Keratinocyte (primary cell): ENCODE measurements around the gene PTPN20. TPM values are rescaled to one million over a fixed set of nuclear protein-coding genes. Genes with fewer than 3 reads are reported as not detected.

Experiments
- DNase-seq: peaks from one replicate; pipeline ENCODE4 v3.0.0-alpha.2; 2011; ENCODE audit warnings: low read depth, missing footprints, low spot score
- FAIRE-seq: peaks from 2 replicates; lab custom pipeline; 2011; peaks lifted over from hg19 to GRCh38; lab: Jason Lieb, UNC
- H2AFZ ChIP-seq: 2 replicates; pipeline ENCODE4 v1.6.0; 2012; ENCODE audit warnings: low read length, control low read depth, inconsistent platforms; ENCODE audit not compliant: control insufficient read depth
- H3K27ac ChIP-seq: 2 replicates; pipeline ENCODE4 v1.5.1; 2011; ENCODE audit warnings: low read length; ENCODE audit not compliant: control insufficient read depth, insufficient read depth
- H3K27me3 ChIP-seq: 3 replicates; pipeline ENCODE4 v1.6.0; 2011; ENCODE audit warnings: low read length; ENCODE audit not compliant: control insufficient read depth, insufficient read depth; ENCODE audit errors: extremely low read depth
- H3K36me3 ChIP-seq, 2 experiments: 2 replicates in 1 of 2; 3 replicates in 1 of 2; pipeline ENCODE4 v1.5.1; 2011; ENCODE audit warnings: low read length in 2 of 2, mild to moderate bottlenecking in 1 of 2; ENCODE audit not compliant: control insufficient read depth in 2 of 2, insufficient read depth in 2 of 2; ENCODE audit errors: extremely low read depth in 1 of 2
- H3K4me1 ChIP-seq: 3 replicates; pipeline ENCODE4 v1.5.1; 2011; ENCODE audit warnings: low read length; ENCODE audit not compliant: control insufficient read depth, insufficient read depth; ENCODE audit errors: extremely low read depth
- H3K4me2 ChIP-seq: 3 replicates; pipeline ENCODE4 v1.6.0; 2011; ENCODE audit warnings: low read depth, low read length; ENCODE audit not compliant: control insufficient read depth, insufficient read depth; ENCODE audit errors: extremely low read depth
- H3K4me3 ChIP-seq, 3 experiments: fragments of 200-600 bp in 1 of 3; sonication (generic) in 1 of 3; 2 replicates in 2 of 3; 3 replicates in 1 of 3; pipeline ENCODE4 v1.5.1; 2011 to 2016; ENCODE audit warnings: low read length in 3 of 3, mild to moderate bottlenecking in 3 of 3, control low read depth in 2 of 3, inconsistent platforms in 1 of 3, low read depth in 1 of 3, mixed read lengths in 1 of 3, mixed run types in 1 of 3, moderate library complexity in 1 of 3; ENCODE audit not compliant: control insufficient read depth in 2 of 3, insufficient read depth in 2 of 3; ENCODE audit errors: extremely low read depth in 1 of 3
- H3K79me2 ChIP-seq: 2 replicates; pipeline ENCODE4 v1.6.0; 2012; ENCODE audit warnings: low read length; ENCODE audit not compliant: control insufficient read depth, insufficient read depth
- H3K9ac ChIP-seq: 3 replicates; pipeline ENCODE4 v1.6.0; 2011; ENCODE audit warnings: low read length; ENCODE audit not compliant: control insufficient read depth, insufficient read depth; ENCODE audit errors: extremely low read depth
- H3K9me1 ChIP-seq: 3 replicates; pipeline ENCODE4 v1.6.0; 2011; ENCODE audit warnings: low read length; ENCODE audit not compliant: control insufficient read depth, insufficient read depth; ENCODE audit errors: extremely low read depth
- H3K9me3 ChIP-seq: 2 replicates; pipeline ENCODE4 v1.5.1; 2012; ENCODE audit warnings: low read depth, low read length; ENCODE audit not compliant: control insufficient read depth
- H4K20me1 ChIP-seq: 3 replicates; pipeline ENCODE4 v1.6.0; 2011; ENCODE audit warnings: low read length; ENCODE audit not compliant: control insufficient read depth, insufficient read depth; ENCODE audit errors: extremely low read depth
- EZH2 ChIP-seq: IDR thresholded peaks from one replicate; pipeline ENCODE4 v1.6.1; 2012; ENCODE audit warnings: inconsistent platforms, mild to moderate bottlenecking, low read length, moderate library complexity
- dilution Hi-C: fragments of 300-500 bp; cut with MboI; formaldehyde crosslinking; loops from one replicate; pipeline ENCODE4 v1.7.0; 2020; ENCODE audit warnings: low sequenced_read_pairs; ENCODE audit not compliant: extremely low pct_ligation_motif_present
- polyA plus RNA-seq, 5 experiments: library from polyadenylated mRNA; depleted of rRNA in 3 of 5; stranded (reverse) in 3 of 5; stranded (forward) in 1 of 5; unstranded in 1 of 5; fragments of >200 nt; gene quantifications; 1 replicate in 1 of 5; 2 replicates in 3 of 5; 3 replicates in 1 of 5; pipeline versions ENCODE4 v1.2.1 to v1.2.3, GENCODE V29; 2011 to 2012; ENCODE audit warnings: missing spikeins in 2 of 5, low read depth in 1 of 5, low replicate concordance in 1 of 5
- TF ChIP-seq, protein P1 (sequence below), 3 experiments: IDR thresholded peaks in 1 of 3; conservative IDR thresholded peaks in 1 of 3; optimal IDR thresholded peaks in 1 of 3; 2 replicates in 2 of 3; 3 replicates in 1 of 3; pipeline versions ENCODE3 to v1.5.1; 2011; ENCODE audit warnings: low read length in 3 of 3, mild to moderate bottlenecking in 3 of 3, moderate library complexity in 2 of 3, control low read depth in 1 of 3, inconsistent platforms in 1 of 3; ENCODE audit not compliant: insufficient read depth in 2 of 3; ENCODE audit errors: extremely low read depth in 1 of 3

PTPN20 gene
- polyA plus RNA-seq, 1 donor (not counting 4 experiments of a cell fraction or from before 2014, with no cell fraction given) = 7.3 TPM

DNA sequence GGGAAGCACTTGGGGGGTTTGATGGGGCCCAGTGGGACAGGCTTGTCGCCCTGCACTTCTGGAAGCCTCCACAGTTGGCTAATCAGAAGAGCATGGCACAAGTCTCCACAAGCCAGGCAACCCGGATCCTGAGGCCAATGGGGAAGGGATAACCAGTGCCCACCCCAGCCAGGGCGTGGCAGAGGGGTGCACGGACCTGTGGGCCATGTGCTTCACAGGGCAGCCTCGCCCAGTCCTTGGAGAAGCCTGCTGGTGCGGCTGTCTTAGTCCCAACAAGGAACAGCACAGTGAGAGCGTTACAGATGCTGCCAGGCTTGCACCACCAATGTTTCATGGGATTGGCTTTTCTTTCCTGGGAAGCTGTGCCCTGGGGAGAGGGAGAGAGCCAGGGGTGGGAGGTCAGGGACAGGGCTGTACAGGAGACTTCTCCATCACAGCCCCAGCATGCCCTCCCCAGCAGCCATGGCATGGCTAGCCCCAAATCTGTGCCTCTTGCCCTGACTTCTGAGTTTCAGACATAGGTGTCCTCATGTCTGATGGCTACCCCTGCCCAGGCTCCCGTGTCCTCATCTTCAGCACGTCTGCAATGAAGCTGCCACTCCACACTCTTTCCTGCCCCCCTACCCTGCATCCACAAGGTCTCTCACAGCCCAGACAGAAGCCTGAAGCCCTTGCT, 116.0 kb downstream of the PTPN20 start:
- H3K36me3 ChIP-seq = no peaks in the 10 kb centered on the region
- dilution Hi-C loops = no loop called here
- H3K27me3 ChIP-seq = peaks cover 7% of the 10 kb centered on the region
- no peaks in the 10 kb centered on the region for H3K9me1 ChIP-seq
- no peak overlapping the region for H3K9ac ChIP-seq
- H3K4me3 ChIP-seq = no peak overlapping the region
- H3K79me2 ChIP-seq = no peaks in the 10 kb centered on the region
- no peaks in the 10 kb centered on the region for H3K9me3 ChIP-seq
- H3K4me1 ChIP-seq = no peaks in the 10 kb centered on the region
- H4K20me1 ChIP-seq = no peaks in the 10 kb centered on the region
- no peak overlapping the region for H2AFZ ChIP-seq
- DNase-seq (no peak), FAIRE-seq (no peak)
- no peak overlapping the region for H3K4me2 ChIP-seq
- no peak overlapping the region for H3K27ac ChIP-seq
- TF ChIP-seq EZH2 = no peak
- TF ChIP-seq, protein P1, sequence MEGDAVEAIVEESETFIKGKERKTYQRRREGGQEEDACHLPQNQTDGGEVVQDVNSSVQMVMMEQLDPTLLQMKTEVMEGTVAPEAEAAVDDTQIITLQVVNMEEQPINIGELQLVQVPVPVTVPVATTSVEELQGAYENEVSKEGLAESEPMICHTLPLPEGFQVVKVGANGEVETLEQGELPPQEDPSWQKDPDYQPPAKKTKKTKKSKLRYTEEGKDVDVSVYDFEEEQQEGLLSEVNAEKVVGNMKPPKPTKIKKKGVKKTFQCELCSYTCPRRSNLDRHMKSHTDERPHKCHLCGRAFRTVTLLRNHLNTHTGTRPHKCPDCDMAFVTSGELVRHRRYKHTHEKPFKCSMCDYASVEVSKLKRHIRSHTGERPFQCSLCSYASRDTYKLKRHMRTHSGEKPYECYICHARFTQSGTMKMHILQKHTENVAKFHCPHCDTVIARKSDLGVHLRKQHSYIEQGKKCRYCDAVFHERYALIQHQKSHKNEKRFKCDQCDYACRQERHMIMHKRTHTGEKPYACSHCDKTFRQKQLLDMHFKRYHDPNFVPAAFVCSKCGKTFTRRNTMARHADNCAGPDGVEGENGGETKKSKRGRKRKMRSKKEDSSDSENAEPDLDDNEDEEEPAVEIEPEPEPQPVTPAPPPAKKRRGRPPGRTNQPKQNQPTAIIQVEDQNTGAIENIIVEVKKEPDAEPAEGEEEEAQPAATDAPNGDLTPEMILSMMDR (optimal IDR thresholded peaks at IDR 0.05 in 1 of 3, IDR thresholded peaks at IDR 0.05 in 1 of 3, conservative IDR thresholded peaks at IDR 0.05 in 1 of 3; ENCODE audit: extremely low read depth in 1 of 3, insufficient read depth in 2 of 3, low read length in 3 of 3) = no peak

DNA sequence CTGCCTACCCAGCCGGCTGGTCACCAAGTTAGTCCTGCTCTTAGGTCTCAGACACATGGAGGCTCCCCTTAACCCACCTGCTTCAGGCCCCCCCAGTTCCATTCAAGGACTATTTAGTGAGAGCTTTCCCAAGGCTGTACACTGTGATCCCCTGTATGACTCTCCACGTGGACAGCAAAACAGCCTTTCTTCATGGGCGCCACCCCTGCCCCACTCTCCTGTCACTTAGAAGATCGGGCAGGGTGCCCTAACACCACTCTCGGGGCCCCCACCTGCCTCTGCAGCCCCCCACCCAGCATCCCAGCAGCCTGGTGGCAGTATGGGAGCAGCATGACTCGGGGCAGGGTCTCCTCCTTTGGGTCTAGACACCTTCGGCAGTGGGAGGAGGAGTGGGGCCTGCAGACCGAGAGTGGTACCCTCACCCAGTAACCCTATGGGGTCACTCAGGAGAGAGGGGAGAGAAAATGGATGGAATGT, 116.6 kb downstream of the PTPN20 start:
- H3K4me1 ChIP-seq = no peaks in the 10 kb centered on the region
- no peak overlapping the region for H2AFZ ChIP-seq
- FAIRE-seq (no peak), DNase-seq (no peak)
- no peaks in the 10 kb centered on the region for H4K20me1 ChIP-seq
- no peaks in the 10 kb centered on the region for H3K9me1 ChIP-seq
- H3K4me3 ChIP-seq = no peak overlapping the region
- TF ChIP-seq, protein P1 (optimal IDR thresholded peaks at IDR 0.05 in 1 of 3, IDR thresholded peaks at IDR 0.05 in 1 of 3, conservative IDR thresholded peaks at IDR 0.05 in 1 of 3; ENCODE audit: extremely low read depth in 1 of 3, insufficient read depth in 2 of 3, low read length in 3 of 3) = no peak
- TF ChIP-seq EZH2 = no peak
- dilution Hi-C loops = no loop called here
- no peaks in the 10 kb centered on the region for H3K79me2 ChIP-seq
- no peaks in the 10 kb centered on the region for H3K36me3 ChIP-seq
- no peak overlapping the region for H3K4me2 ChIP-seq
- H3K27ac ChIP-seq = no peak overlapping the region
- H3K9me3 ChIP-seq = no peaks in the 10 kb centered on the region
- H3K27me3 ChIP-seq = peaks cover 7% of the 10 kb centered on the region
- H3K9ac ChIP-seq = no peak overlapping the region
